B cell (primary cell): ENCODE measurements around the gene MLIP. TPM values are rescaled to one million over a fixed set of nuclear protein-coding genes. Genes with fewer than 3 reads are reported as not detected.

Source experiments
- ATAC-seq: fragments of 200-7000 bp; cut with Tn5 transposase; one replicate; pipeline ENCODE4 v1.10.0; 2021; ENCODE audit warnings: low read depth, mild to moderate bottlenecking, moderate number of reproducible peaks, moderate library complexity
- CTCF ChIA-PET: fragments of 350-600 bp; sonication (Branson Sonifier 250); formaldehyde crosslinking; loops from one replicate; lab custom pipeline; 2021; ENCODE audit warnings: antibody characterized with exemption, inconsistent platforms; lab: Charles Lee
- POLR2A ChIA-PET: fragments of 350-600 bp; sonication (Branson Sonifier 250); formaldehyde crosslinking; loops from one replicate; lab custom pipeline; 2021; ENCODE audit warnings: antibody characterized with exemption; lab: Charles Lee
- DNase-seq: peaks from one replicate; pipeline ENCODE4 v3.0.0; 2013
- H2AFZ ChIP-seq: 2 replicates; pipeline ENCODE4 v1.6.1; 2012; ENCODE audit warnings: mild to moderate bottlenecking, low read depth, low read length; ENCODE audit not compliant: insufficient read depth, poor library complexity, severe bottlenecking
- H3K27ac ChIP-seq, 2 donors: 1 replicate in 1 of 2; 2 replicates in 1 of 2; pipeline ENCODE4 v1.5.1; 2012 to 2013; ENCODE audit warnings: low read length in 2 of 2, mild to moderate bottlenecking in 2 of 2, moderate library complexity in 1 of 2
- H3K27me3 ChIP-seq, 4 experiments: fragments of 200-600 bp in 1 of 4; sonication (generic) in 1 of 4; replicated peaks in 1 of 4; 1 replicate in 2 of 4; 2 replicates in 2 of 4; pipeline versions ENCODE4 v1.6.1 to v1.7.0; 2013 to 2016; ENCODE audit warnings: low read length in 3 of 4, mild to moderate bottlenecking in 2 of 4, mixed read lengths in 1 of 4, moderate library complexity in 1 of 4; ENCODE audit not compliant: insufficient read depth in 4 of 4, control insufficient read depth in 3 of 4; ENCODE audit errors: control extremely low read depth in 1 of 4
- H3K36me3 ChIP-seq, 2 experiments: replicated peaks in 1 of 2; 1 replicate in 1 of 2; 2 replicates in 1 of 2; pipeline versions ENCODE4 v1.6.1 to v1.7.1; 2013; ENCODE audit warnings: low read length in 1 of 2; ENCODE audit not compliant: insufficient read depth in 2 of 2, control insufficient read depth in 1 of 2; ENCODE audit errors: control extremely low read depth in 1 of 2, extremely low read depth in 1 of 2
- H3K4me1 ChIP-seq, 2 donors: fragments of 200-600 bp in 1 of 2; sonication (generic) in 1 of 2; 1 replicate in 1 of 2; 2 replicates in 1 of 2; pipeline versions ENCODE4 v1.5.1 to v1.6.1; 2013 to 2017; ENCODE audit warnings: low read length in 2 of 2; ENCODE audit not compliant: control insufficient read depth in 2 of 2, insufficient read depth in 2 of 2
- H3K4me2 ChIP-seq: replicated peaks from 2 replicates; pipeline ENCODE3; 2012; ENCODE audit warnings: mild to moderate bottlenecking, low read depth, low read length; ENCODE audit not compliant: poor library complexity, severe bottlenecking
- H3K4me3 ChIP-seq, 5 experiments: fragments of 200-600 bp in 1 of 5; sonication (generic) in 1 of 5; 1 replicate in 3 of 5; 2 replicates in 2 of 5; pipeline versions ENCODE4 v1.5.1 to v1.7.0; 2011 to 2016; ENCODE audit warnings: low read length in 4 of 5, mild to moderate bottlenecking in 4 of 5, low read depth in 2 of 5, control low read depth in 1 of 5, moderate library complexity in 1 of 5; ENCODE audit not compliant: insufficient read depth in 1 of 5; ENCODE audit errors: control extremely low read depth in 1 of 5, extremely low read depth in 1 of 5
- H3K79me2 ChIP-seq: fragments of 200-600 bp; sonication (generic); one replicate; pipeline ENCODE4 v1.6.0; 2016; ENCODE audit warnings: low read length; ENCODE audit not compliant: control insufficient read depth, insufficient read depth
- H3K9ac ChIP-seq: fragments of 200-600 bp; sonication (generic); 2 replicates; pipeline ENCODE4 v1.6.1; 2017; ENCODE audit warnings: mild to moderate bottlenecking, low read length, moderate library complexity
- H3K9me3 ChIP-seq, 3 donors: one replicate each; pipeline versions ENCODE4 v1.6.1 to v1.7.1; 2013; ENCODE audit warnings: low read length in 2 of 3; ENCODE audit not compliant: control insufficient read depth in 2 of 3, insufficient read depth in 1 of 3; ENCODE audit errors: control extremely low read depth in 1 of 3
- H4K20me1 ChIP-seq: 2 replicates; pipeline ENCODE4 v1.6.0; 2012; ENCODE audit warnings: mild to moderate bottlenecking, low read length; ENCODE audit not compliant: insufficient read depth, control insufficient read depth, poor library complexity, severe bottlenecking
- H3K27ac Mint-ChIP-seq: one replicate; pipeline ENCODE4 v1.8.0; 2021; ENCODE audit warnings: mixed read lengths
- H3K27me3 Mint-ChIP-seq: one replicate; pipeline ENCODE4 v1.8.0; 2021; ENCODE audit warnings: mixed read lengths
- H3K4me1 Mint-ChIP-seq: one replicate; pipeline ENCODE4 v1.8.0; 2021; ENCODE audit warnings: mixed read lengths
- H3K4me3 Mint-ChIP-seq: one replicate; pipeline ENCODE4 v1.8.0; 2021; ENCODE audit warnings: mixed read lengths
- H3K9me3 Mint-ChIP-seq: one replicate; pipeline ENCODE4 v1.8.0; 2022; ENCODE audit warnings: mixed read lengths; ENCODE audit not compliant: insufficient read depth
- CTCF ChIP-seq: fragments of 200-600 bp; IDR thresholded peaks from one replicate; pipeline ENCODE4 v1.8.0; 2022; ENCODE audit warnings: antibody characterized with exemption, mild to moderate bottlenecking
- EZH2 ChIP-seq: IDR thresholded peaks from 2 replicates; pipeline ENCODE4 v1.6.1; 2012; ENCODE audit warnings: borderline replicate concordance, low read depth, mild to moderate bottlenecking, moderate library complexity, low read length; ENCODE audit not compliant: insufficient read depth, poor library complexity, severe bottlenecking
- WGBS: methylation state at CpG from one replicate; pipeline ENCODE4 v1.1.5; 2013; ENCODE audit warnings: missing lambda C conversion rate; ENCODE audit not compliant: insufficient coverage; 5-methylcytosine and 5-hydroxymethylcytosine counted together
- intact Hi-C: fragments of 100-400 bp; cut with micrococcal nuclease; formaldehyde crosslinking; loops from one replicate; pipeline ENCODE4 v1.10.0; 2022
- polyA plus RNA-seq: library from polyadenylated mRNA; depleted of rRNA; stranded (reverse); fragments of >200 nt; gene quantifications from 2 replicates; pipeline ENCODE4 v1.2.3, GENCODE V29; 2012
- total RNA-seq, 2 donors: library from RNA; stranded (reverse); fragments of 120-200 nt in 1 of 2; gene quantifications; 1 replicate in 1 of 2; 2 replicates in 1 of 2; pipeline versions ENCODE4 v1.2.3 to v1.2.4, GENCODE V29; 2013 to 2022

Gene MLIP
- total and polyA plus RNA-seq, 2 donors (not counting 1 experiment from before 2014, with no cell fraction given), result not detected

GRCh38 chr6:54103497-54103896 is 7.7 kb upstream of the MLIP start:
- DNase-seq (no peak), ATAC-seq (no peak)
- no peaks in the 10 kb centered on the region for H3K9me3 ChIP-seq
- no peaks in the 10 kb centered on the region for H3K4me1 ChIP-seq
- no peak overlapping the region for H2AFZ ChIP-seq
- WGBS, result 100% methylated on average over 1 of the region's 3 CpGs
- no peaks in the 10 kb centered on the region for H4K20me1 ChIP-seq
- no peaks in the 10 kb centered on the region for H3K27me3 ChIP-seq
- no peak overlapping the region for H3K4me3 ChIP-seq
- H3K27me3 Mint-ChIP-seq, result peaks cover 4% of the 10 kb centered on the region
- no peaks in the 10 kb centered on the region for H3K9me3 Mint-ChIP-seq
- no peak overlapping the region for H3K4me2 ChIP-seq
- TF ChIP-seq EZH2, result no peak
- TF ChIP-seq CTCF, result no peak
- no peak overlapping the region for H3K9ac ChIP-seq
- H3K27ac Mint-ChIP-seq, result no peak overlapping the region
- H3K27ac ChIP-seq, result no peak overlapping the region
- intact Hi-C loops, result no loop called here
- no peak overlapping the region for H3K4me3 Mint-ChIP-seq
- CTCF ChIA-PET, result no interaction called here
- no peaks in the 10 kb centered on the region for H3K79me2 ChIP-seq
- H3K4me1 Mint-ChIP-seq, result no peaks in the 10 kb centered on the region
- no peaks in the 10 kb centered on the region for H3K36me3 ChIP-seq
- POLR2A ChIA-PET, result no interaction called here

- ATAC-seq (no peak), DNase-seq (no peak)
- Histone ChIP-seq H3K4me1 (no peaks in the 10 kb centered on the region), H3K9ac (no peak overlapping the region), H3K27ac (no peak overlapping the region), H3K4me2 (no peak overlapping the region), H3K79me2 (no peaks in the 10 kb centered on the region), H3K9me3 (no peaks in the 10 kb centered on the region), H2AFZ (no peak overlapping the region), H3K4me3 (no peak overlapping the region), H3K27me3 (no peaks in the 10 kb centered on the region), H3K36me3 (no peaks in the 10 kb centered on the region), H4K20me1 (no peaks in the 10 kb centered on the region)
- Mint-ChIP-seq H3K4me3 (no peak overlapping the region), H3K27ac (no peak overlapping the region), H3K27me3 (peaks cover 4% of the 10 kb centered on the region), H3K4me1 (no peaks in the 10 kb centered on the region), H3K9me3 (no peaks in the 10 kb centered on the region)
- ChIA-PET POLR2A (no interaction called here), CTCF (no interaction called here)
- no peak for TF ChIP-seq EZH2
- TF ChIP-seq CTCF, result no peak
- intact Hi-C loops, result no loop called here
These were observed 4.5 kb upstream of the MLIP start for GRCh38 chr6:54106727-54107126.
